Measurements from ENCODE around the gene ACTG2. TPM values are rescaled to one million over a fixed set of nuclear protein-coding genes. Genes with fewer than 3 reads are reported as not detected.

Gene ACTG2
- total and polyA plus RNA-seq, 7 donors: 0.44 to 4.0 (median 2.7) TPM

DNA sequence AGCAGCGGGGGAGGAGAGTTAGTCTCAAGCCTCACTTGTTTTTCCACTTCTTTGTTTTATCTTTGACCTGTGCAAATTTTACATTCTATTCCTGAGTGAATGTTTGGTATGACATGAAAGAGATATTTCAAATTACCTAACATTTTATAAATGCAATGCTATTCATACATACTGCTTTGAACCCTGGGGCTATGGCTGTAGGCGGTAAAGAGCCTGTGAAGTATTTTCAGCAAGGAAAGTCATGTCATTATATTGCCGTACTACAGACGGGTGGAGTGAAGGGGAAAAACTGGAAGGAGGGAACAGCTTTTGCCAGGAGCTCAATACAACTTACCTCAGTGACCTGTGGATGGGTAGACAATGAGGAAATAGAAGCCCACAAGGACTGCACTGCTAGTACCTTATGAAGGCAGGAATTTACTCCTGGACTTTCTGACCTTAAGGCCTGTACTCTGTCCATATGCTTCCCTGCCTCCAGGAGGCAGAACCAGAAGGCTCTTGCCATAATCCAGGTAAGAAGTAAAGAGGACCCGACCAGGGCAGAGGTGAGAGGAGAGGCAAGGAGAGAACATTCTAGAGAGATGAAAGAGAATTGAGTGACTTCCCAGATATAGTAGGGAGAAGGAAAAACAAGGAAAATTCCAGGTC lies 63.5 kb downstream of the ACTG2 start:
- no peaks in the 10 kb centered on the region for H3K9me3 ChIP-seq
- TF ChIP-seq, protein P1, sequence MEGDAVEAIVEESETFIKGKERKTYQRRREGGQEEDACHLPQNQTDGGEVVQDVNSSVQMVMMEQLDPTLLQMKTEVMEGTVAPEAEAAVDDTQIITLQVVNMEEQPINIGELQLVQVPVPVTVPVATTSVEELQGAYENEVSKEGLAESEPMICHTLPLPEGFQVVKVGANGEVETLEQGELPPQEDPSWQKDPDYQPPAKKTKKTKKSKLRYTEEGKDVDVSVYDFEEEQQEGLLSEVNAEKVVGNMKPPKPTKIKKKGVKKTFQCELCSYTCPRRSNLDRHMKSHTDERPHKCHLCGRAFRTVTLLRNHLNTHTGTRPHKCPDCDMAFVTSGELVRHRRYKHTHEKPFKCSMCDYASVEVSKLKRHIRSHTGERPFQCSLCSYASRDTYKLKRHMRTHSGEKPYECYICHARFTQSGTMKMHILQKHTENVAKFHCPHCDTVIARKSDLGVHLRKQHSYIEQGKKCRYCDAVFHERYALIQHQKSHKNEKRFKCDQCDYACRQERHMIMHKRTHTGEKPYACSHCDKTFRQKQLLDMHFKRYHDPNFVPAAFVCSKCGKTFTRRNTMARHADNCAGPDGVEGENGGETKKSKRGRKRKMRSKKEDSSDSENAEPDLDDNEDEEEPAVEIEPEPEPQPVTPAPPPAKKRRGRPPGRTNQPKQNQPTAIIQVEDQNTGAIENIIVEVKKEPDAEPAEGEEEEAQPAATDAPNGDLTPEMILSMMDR (IDR thresholded peaks at IDR 0.05): no peak
- no peaks in the 10 kb centered on the region for H3K4me1 ChIP-seq
- intact Hi-C loops (cut with DNase I): no loop called here
- 93 to 98% (median 95%) methylated on average over 5 of the region's 5 CpGs for WGBS, 3 donors
- H3K4me3 ChIP-seq: no peak overlapping the region
- H3K27ac ChIP-seq: no peak overlapping the region
- peaks cover 13 to 82% of the 10 kb centered on the region in 2 donors for H3K36me3 ChIP-seq (ENCODE audit: insufficient read depth in 1 of 2, low read depth in 1 of 2)
- ATAC-seq: no peak
- H3K27me3 ChIP-seq (ENCODE audit: insufficient read depth in 3 of 3, low read length in 2 of 3): no peaks in the 10 kb centered on the region
- no peak for DNase-seq

GRCh38 chr2:73961274-73961673 lies 68.5 kb downstream of the ACTG2 start:
- H3K36me3 ChIP-seq (ENCODE audit: insufficient read depth in 1 of 2, low read depth in 1 of 2): peaks cover 9 to 38% of the 10 kb centered on the region in 2 donors
- WGBS, 3 donors: 63 to 85% (median 65%) methylated on average over 4 of the region's 4 CpGs
- H3K27me3 ChIP-seq (ENCODE audit: insufficient read depth in 3 of 3, low read length in 2 of 3): no peaks in the 10 kb centered on the region
- DNase-seq (no peak), ATAC-seq (no peak)
- no peak overlapping the region for H3K27ac ChIP-seq
- H3K4me3 ChIP-seq: no peak overlapping the region
- no peaks in the 10 kb centered on the region for H3K9me3 ChIP-seq
- TF ChIP-seq, protein P1 (IDR thresholded peaks at IDR 0.05): no peak
- intact Hi-C loops (cut with DNase I): no loop called here
- H3K4me1 ChIP-seq: no peaks in the 10 kb centered on the region

DNA sequence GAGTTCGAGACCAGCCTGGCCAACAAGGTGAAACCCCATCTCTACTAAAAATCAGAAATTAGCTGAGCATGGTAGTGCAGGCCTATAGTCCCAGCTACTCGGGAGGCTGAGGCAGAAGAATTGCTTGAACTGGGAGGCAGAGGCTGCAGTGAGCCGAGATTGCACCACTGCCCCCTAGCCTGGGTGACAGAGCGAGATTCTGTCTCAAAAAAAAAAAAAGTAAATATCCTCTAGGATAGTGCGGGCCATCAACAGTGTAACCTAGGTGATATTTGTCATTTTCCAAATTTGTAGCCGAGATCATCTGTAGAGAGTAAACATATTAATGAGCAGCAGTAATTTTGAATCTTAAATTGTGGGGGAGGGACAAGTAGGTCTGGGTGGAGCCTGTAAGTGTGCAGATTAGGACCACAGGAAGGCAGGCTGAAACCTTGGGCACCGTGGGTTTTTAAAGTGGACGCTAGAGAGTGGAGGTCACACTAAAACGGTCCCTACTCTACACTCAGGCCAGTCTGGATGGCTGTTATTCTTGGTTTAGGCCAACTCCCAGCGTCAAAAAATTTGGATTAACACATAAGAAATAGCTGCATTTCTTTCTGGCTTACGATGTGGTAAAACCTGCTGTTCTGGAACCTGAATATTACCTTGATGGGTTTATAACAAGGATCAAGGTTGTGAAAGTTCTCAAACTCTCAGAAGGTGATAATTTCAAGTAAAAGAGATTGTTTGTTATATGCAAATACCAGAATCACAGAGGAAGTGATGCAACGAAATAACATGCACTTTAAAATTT lies 69.2 kb downstream of the ACTG2 start:
- DNase-seq (no peak), ATAC-seq (no peak)
- TF ChIP-seq, protein P1 (IDR thresholded peaks at IDR 0.05): no peak
- intact Hi-C loops (cut with DNase I): no loop called here
- peaks cover 4 to 30% of the 10 kb centered on the region in 2 donors for H3K36me3 ChIP-seq (ENCODE audit: insufficient read depth in 1 of 2, low read depth in 1 of 2)
- no peaks in the 10 kb centered on the region for H3K9me3 ChIP-seq
- no peak overlapping the region for H3K4me3 ChIP-seq
- no peaks in the 10 kb centered on the region for H3K27me3 ChIP-seq (ENCODE audit: insufficient read depth in 3 of 3, low read length in 2 of 3)
- no peak overlapping the region for H3K27ac ChIP-seq
- 87 to 88% (median 87%) methylated on average over 12 of the region's 12 CpGs for WGBS, 3 donors
- no peaks in the 10 kb centered on the region for H3K4me1 ChIP-seq

DNA sequence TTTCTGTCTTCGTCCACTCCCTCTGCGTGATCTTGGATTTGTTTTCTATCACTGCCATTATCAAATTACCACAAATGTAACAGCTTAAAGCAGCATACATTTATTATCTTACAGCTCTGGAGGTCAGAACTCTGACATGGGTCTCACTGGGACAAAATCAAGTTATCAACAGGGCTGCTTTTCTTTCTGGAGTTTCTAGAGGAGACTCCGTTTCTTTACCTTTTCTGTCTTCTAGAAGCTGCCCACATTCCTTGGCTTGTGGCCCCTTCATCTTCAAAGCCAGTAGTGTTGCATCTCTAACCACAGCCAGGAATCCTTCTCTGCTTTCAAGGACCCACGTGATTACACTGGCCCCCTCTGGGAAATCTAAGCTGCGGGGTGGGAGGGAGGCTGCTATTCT lies 70.0 kb downstream of the ACTG2 start:
- H3K27me3 ChIP-seq (ENCODE audit: insufficient read depth in 3 of 3, low read length in 2 of 3): no peaks in the 10 kb centered on the region
- intact Hi-C loops (cut with DNase I): no loop called here
- 49 to 76% (median 59%) methylated on average over 5 of the region's 5 CpGs for WGBS, 3 donors
- H3K4me3 ChIP-seq: no peak overlapping the region
- peaks cover 4 to 23% of the 10 kb centered on the region in 2 donors for H3K36me3 ChIP-seq (ENCODE audit: insufficient read depth in 1 of 2, low read depth in 1 of 2)
- no peaks in the 10 kb centered on the region for H3K4me1 ChIP-seq
- DNase-seq (no peak), ATAC-seq (no peak)
- H3K27ac ChIP-seq: no peak overlapping the region
- H3K9me3 ChIP-seq: no peaks in the 10 kb centered on the region
- TF ChIP-seq, protein P1 (IDR thresholded peaks at IDR 0.05): no peak
